GM12872 (cell line): ENCODE results near the gene TMPRSS11F.

ENCODE experiments used
- CTCF ChIP-seq: IDR thresholded peaks from 3 replicates; pipeline ENCODE4 v1.5.1; 2011; ENCODE audit warnings: low read depth, mild to moderate bottlenecking, low read length, moderate library complexity; ENCODE audit not compliant: insufficient read depth

The TMPRSS11F gene

GRCh38 chr4:68124262-68124661 lies 5.4 kb downstream of the TMPRSS11F start:
- TF ChIP-seq CTCF, result no peak

GRCh38 chr4:68123525-68123924 lies 6.1 kb downstream of the TMPRSS11F start:
- no peak for TF ChIP-seq CTCF

- no peak for TF ChIP-seq CTCF
These were observed 9.7 kb downstream of the TMPRSS11F start for GRCh38 chr4:68119921-68120320.

GRCh38 chr4:68110441-68110840 lies 19.2 kb downstream of the TMPRSS11F start:
- no peak for TF ChIP-seq CTCF

GRCh38 chr4:68109868-68110267 lies 19.8 kb downstream of the TMPRSS11F start:
- TF ChIP-seq CTCF, result no peak

- no peak for TF ChIP-seq CTCF
These were observed 46.9 kb downstream of the TMPRSS11F start for GRCh38 chr4:68082758-68083157.

- no peak for TF ChIP-seq CTCF
These were observed 49.7 kb downstream of the TMPRSS11F start for GRCh38 chr4:68079928-68080327.

- TF ChIP-seq CTCF, result no peak
These were observed 51.9 kb downstream of the TMPRSS11F start for GRCh38 chr4:68077737-68078136.
